HCT116 (cell line): ENCODE measurements around the gene CD59. TPM values are rescaled to one million over a fixed set of nuclear protein-coding genes. Genes with fewer than 3 reads are reported as not detected.

Experiments used
- ATAC-seq: fragments of 200-7000 bp; cut with Tn5 transposase; 2 replicates; pipeline ENCODE4 v1.9.1; 2020; ENCODE audit warnings: mild to moderate bottlenecking, moderate library complexity
- BruUV-seq: library from RNA; stranded (reverse); fragments of 400-500 nt; replicated peaks from 2 replicates; lab custom pipeline; 2021; lab: Mats Ljungman, UMichigan
- CTCF ChIA-PET: fragments of 300-600 bp; sonication (Branson Sonifier 250); formaldehyde crosslinking; loops from one replicate; lab custom pipeline; 2021; ENCODE audit warnings: antibody characterized with exemption; lab: Charles Lee
- POLR2A ChIA-PET: fragments of 300-600, 350-600 bp; sonication (Branson Sonifier 250); formaldehyde crosslinking; loops from one replicate; lab custom pipeline; 2021; ENCODE audit warnings: antibody characterized with exemption; lab: Charles Lee
- RAD21 ChIA-PET, 2 experiments: fragments of 300-600 bp; sonication (Branson Sonifier 250); formaldehyde crosslinking; loops; one replicate each; lab custom pipeline; 2023; ENCODE audit warnings: low total read pairs in 2 of 2; ENCODE audit not compliant: uncharacterized antibody in 2 of 2, unreplicated experiment in 2 of 2, low non-redundant PET in 1 of 2; lab: Charles Lee
- DNase-seq: peaks from one replicate; pipeline ENCODE4 v3.0.0-alpha.2; 2010; ENCODE audit warnings: low read depth, low spot score
- H2AFZ ChIP-seq: fragments of 200-600 bp; shearing (Covaris generic), sonication (generic); 2 replicates; pipeline ENCODE4 v1.6.1; 2017; ENCODE audit warnings: low read depth, mixed run types, mixed read lengths, antibody characterized with exemption, low read length; ENCODE audit not compliant: poor library complexity, severe bottlenecking
- H3K27ac ChIP-seq: 2 replicates; pipeline ENCODE4 v1.5.1; 2012; ENCODE audit warnings: low read depth, low read length
- H3K27me3 ChIP-seq: fragments of 200-600 bp; sonication (generic); 2 replicates; pipeline ENCODE4 v1.6.1; 2016; ENCODE audit warnings: mixed run types, low read length, mixed read lengths; ENCODE audit not compliant: insufficient read depth
- H3K36me3 ChIP-seq, 2 experiments: fragments of 200-500 bp in 1 of 2; fragments of 200-600 bp in 1 of 2; sonication (Bioruptor generic) in 1 of 2; sonication (generic) in 1 of 2; 2 replicates each; pipeline versions ENCODE4 v1.5.1 to v1.6.1; 2014 to 2016; ENCODE audit warnings: low read length in 2 of 2, inconsistent platforms in 1 of 2, mixed read lengths in 1 of 2, mixed run types in 1 of 2; ENCODE audit not compliant: insufficient read depth in 2 of 2, control insufficient read depth in 1 of 2
- H3K4me1 ChIP-seq, 2 experiments: fragments of 200-600 bp in 1 of 2; sonication (generic) in 1 of 2; 2 replicates each; pipeline versions ENCODE4 v1.5.1 to v1.6.1; 2012 to 2017; ENCODE audit warnings: low read length in 2 of 2, inconsistent platforms in 1 of 2, mild to moderate bottlenecking in 1 of 2, mixed read lengths in 1 of 2, mixed run types in 1 of 2, moderate library complexity in 1 of 2; ENCODE audit not compliant: insufficient read depth in 2 of 2, control insufficient read depth in 1 of 2
- H3K4me2 ChIP-seq: fragments of 200-600 bp; sonication (generic); 2 replicates; pipeline ENCODE4 v1.6.1; 2017; ENCODE audit warnings: mixed run types, low read length, mixed read lengths
- H3K4me3 ChIP-seq, 2 experiments: fragments of 200-600 bp in 1 of 2; sonication (generic) in 1 of 2; replicated peaks in 1 of 2; 2 replicates each; pipeline ENCODE4 v1.5.1; 2011 to 2016; ENCODE audit warnings: low read length in 2 of 2, control low read depth in 1 of 2, low read depth in 1 of 2, mild to moderate bottlenecking in 1 of 2, mixed read lengths in 1 of 2, mixed run types in 1 of 2
- H3K79me2 ChIP-seq: fragments of 200-600 bp; sonication (generic); 2 replicates; pipeline ENCODE4 v1.6.1; 2017; ENCODE audit warnings: mild to moderate bottlenecking, mixed run types, low read length, moderate library complexity, mixed read lengths; ENCODE audit not compliant: insufficient read depth
- H3K9ac ChIP-seq: fragments of 200-600 bp; sonication (generic); 2 replicates; pipeline ENCODE4 v1.6.1; 2016; ENCODE audit warnings: low read length, mixed read lengths
- H3K9me2 ChIP-seq: fragments of 200-600 bp; sonication (generic), shearing (Covaris generic); 2 replicates; pipeline ENCODE4 v1.6.1; 2017; ENCODE audit warnings: mixed run types, mild to moderate bottlenecking, moderate library complexity; ENCODE audit not compliant: insufficient read depth
- H3K9me3 ChIP-seq, 2 experiments: fragments of 200-500 bp in 1 of 2; fragments of 200-600 bp in 1 of 2; sonication (Bioruptor generic) in 1 of 2; sonication (generic) in 1 of 2; 2 replicates each; pipeline ENCODE4 v1.6.1; 2014 to 2017; ENCODE audit warnings: low read length in 2 of 2, mixed read lengths in 2 of 2, inconsistent platforms in 1 of 2, low read depth in 1 of 2, mild to moderate bottlenecking in 1 of 2, mixed run types in 1 of 2, moderate library complexity in 1 of 2; ENCODE audit not compliant: control insufficient read depth in 1 of 2, insufficient read depth in 1 of 2
- H4K20me1 ChIP-seq: fragments of 200-600 bp; sonication (generic), shearing (Covaris generic); 2 replicates; pipeline ENCODE4 v1.6.1; 2017; ENCODE audit warnings: mixed run types, mild to moderate bottlenecking, moderate library complexity; ENCODE audit not compliant: insufficient read depth
- CBX3 ChIP-seq: IDR thresholded peaks from 2 replicates; pipeline ENCODE4 v1.6.1; 2012; ENCODE audit warnings: low read depth
- CTCF ChIP-seq, 3 experiments: fragments of 200-600 bp in 1 of 3; sonication (generic) in 1 of 3; IDR thresholded peaks in 2 of 3; conservative IDR thresholded peaks in 1 of 3; 2 replicates each; pipeline ENCODE4 v1.5.1; 2012 to 2017; ENCODE audit warnings: low read depth in 2 of 3, low read length in 2 of 3, antibody characterized with exemption in 1 of 3, borderline replicate concordance in 1 of 3, control low read depth in 1 of 3, mild to moderate bottlenecking in 1 of 3, mixed read lengths in 1 of 3, mixed run types in 1 of 3, moderate library complexity in 1 of 3; ENCODE audit not compliant: insufficient read depth in 1 of 3
- ELF1 ChIP-seq: IDR thresholded peaks from 2 replicates; pipeline ENCODE4 v1.6.1; 2012; ENCODE audit warnings: low read depth, borderline replicate concordance
- FOSL1 ChIP-seq: IDR thresholded peaks from 2 replicates; pipeline ENCODE4 v1.6.1; 2012; ENCODE audit warnings: low read depth
- JUND ChIP-seq: IDR thresholded peaks from 2 replicates; pipeline ENCODE4 v1.6.1; 2012
- MAX ChIP-seq: IDR thresholded peaks from 2 replicates; pipeline ENCODE4 v1.6.1; 2012
- POLR2AphosphoS5 ChIP-seq: IDR thresholded peaks from 2 replicates; pipeline ENCODE4 v1.6.1; 2011; ENCODE audit warnings: mild to moderate bottlenecking, low read depth, low read length, moderate library complexity
- RAD21 ChIP-seq: IDR thresholded peaks from 2 replicates; pipeline ENCODE4 v1.6.1; 2012; ENCODE audit warnings: low read depth, mild to moderate bottlenecking
- REST ChIP-seq: IDR thresholded peaks from 2 replicates; pipeline ENCODE4 v1.6.1; 2012; ENCODE audit warnings: low read depth
- SIN3A ChIP-seq: IDR thresholded peaks from 2 replicates; pipeline ENCODE4 v1.6.1; 2012; ENCODE audit warnings: low read depth
- SP1 ChIP-seq: IDR thresholded peaks from 2 replicates; pipeline ENCODE4 v1.6.1; 2012; ENCODE audit warnings: low read depth
- SRF ChIP-seq: IDR thresholded peaks from 2 replicates; pipeline ENCODE4 v1.6.1; 2012; ENCODE audit warnings: low read depth
- ZFX ChIP-seq: fragments of 450-650 bp; IDR thresholded peaks from 2 replicates; pipeline ENCODE4 v1.6.1; 2017
- intact Hi-C: fragments of 100-400 bp; cut with micrococcal nuclease; formaldehyde crosslinking; loops from 2 replicates; pipeline ENCODE4 v1.10.0; 2022
- total RNA-seq: library from RNA; stranded (reverse); gene quantifications from one replicate; pipeline ENCODE4 v1.2.1, GENCODE V29; 2021; ENCODE audit not compliant: unreplicated experiment

Gene CD59
- total RNA-seq, 1 experiment from 2014 or later = 122 TPM

- H3K27me3 ChIP-seq = no peaks in the 10 kb centered on the region
- ATAC-seq = no peak
- H4K20me1 ChIP-seq = no peaks in the 10 kb centered on the region
- H2AFZ ChIP-seq = no peak overlapping the region
- TF ChIP-seq FOSL1 (no peak), SP1 (no peak), REST (no peak), POLR2AphosphoS5 (no peak), ZFX (no peak), JUND (no peak), SIN3A (no peak), MAX (no peak), RAD21 (no peak), CBX3 (no peak), SRF (no peak), ELF1 (no peak), CTCF (IDR thresholded peaks at IDR 0.05 in 2 of 3, conservative IDR thresholded peaks at IDR 0.05 in 1 of 3; ENCODE audit: borderline replicate concordance in 1 of 3, insufficient read depth in 1 of 3, low read depth in 2 of 3, low read length in 2 of 3) (no peak)
- RAD21 ChIA-PET = no interaction called here
- no peak overlapping the region for H3K4me3 ChIP-seq
- no peak overlapping the region for H3K4me2 ChIP-seq
- H3K36me3 ChIP-seq = no peaks in the 10 kb centered on the region
- no peak overlapping the region for H3K9ac ChIP-seq
- no peak for DNase-seq
- H3K4me1 ChIP-seq = peaks cover 0 to 14% of the 10 kb centered on the region in 2 experiments; a peak in 2 of 4 replicates
- CTCF ChIA-PET = no interaction called here
- no TSS peak for BruUV-seq
- intact Hi-C loops = no loop called here
- H3K9me2 ChIP-seq = no peaks in the 10 kb centered on the region
- no peaks in the 10 kb centered on the region for H3K79me2 ChIP-seq
- H3K27ac ChIP-seq = no peak overlapping the region
- POLR2A ChIA-PET = interaction anchor here (0.7 kb wide), 1 partner anchor 20 kb away, joined by 3 read pairs; no protein-coding TSS in a partner anchor
- H3K9me3 ChIP-seq = no peaks in the 10 kb centered on the region
These were observed 67.1 kb downstream of the CD59 start for GRCh38 chr11:33668951-33669596.
